HEK293 (cell line): ENCODE measurements around the gene PAIP2.

Experiments
- CTCF ChIA-PET: fragments of 350-600 bp; formaldehyde crosslinking; extraction: SDS; loops from one replicate; lab custom pipeline; 2021; ENCODE audit warnings: antibody characterized with exemption; lab: Yijun Ruan, JAX
- POLR2A ChIA-PET: fragments of 300-600 bp; formaldehyde crosslinking; extraction: SDS; loops from one replicate; lab custom pipeline; 2020; ENCODE audit warnings: antibody characterized with exemption, inconsistent platforms; lab: Yijun Ruan, JAX
- H3K27ac ChIP-seq: fragments of 200-500 bp; sonication (Bioruptor generic); 2 replicates; pipeline ENCODE4 v1.5.1; 2014; ENCODE audit warnings: low read depth, low read length, control low read depth, inconsistent platforms; ENCODE audit errors: extremely low read depth
- H3K36me3 ChIP-seq, 2 experiments: fragments of 200-500 bp in 1 of 2; sonication (Bioruptor generic) in 1 of 2; 1 replicate in 1 of 2; 2 replicates in 1 of 2; pipeline ENCODE4 v1.5.1; 2014 to 2017; ENCODE audit warnings: inconsistent platforms in 2 of 2, low read length in 2 of 2; ENCODE audit not compliant: control insufficient read depth in 2 of 2, insufficient read depth in 1 of 2
- H3K4me1 ChIP-seq: fragments of 200-500 bp; sonication (Bioruptor generic); 2 replicates; pipeline ENCODE4 v1.5.1; 2014; ENCODE audit warnings: mild to moderate bottlenecking, low read length, inconsistent platforms; ENCODE audit not compliant: control insufficient read depth, insufficient read depth
- H3K4me3 ChIP-seq: 2 replicates; pipeline ENCODE4 v1.5.1; 2011; ENCODE audit warnings: low read depth, mild to moderate bottlenecking, control low read depth, low read length, moderate library complexity
- H3K9me3 ChIP-seq: fragments of 200-500 bp; sonication (Bioruptor generic); 2 replicates; pipeline ENCODE4 v1.5.1; 2014; ENCODE audit warnings: low read depth, low read length, inconsistent platforms; ENCODE audit not compliant: control insufficient read depth, insufficient read depth
- BCL11A ChIP-seq: fragments of 450-650 bp; formaldehyde crosslinking; IDR thresholded peaks from 2 replicates; pipeline ENCODE4 v1.5.1; 2016; ENCODE audit warnings: low read depth, missing biosample characterization, missing genetic modification characterization
- GLI2 ChIP-seq: fragments of 450-650 bp; formaldehyde crosslinking; IDR thresholded peaks from 2 replicates; pipeline ENCODE4; 2017; ENCODE audit warnings: missing biosample characterization, missing genetic modification characterization, low read depth, borderline replicate concordance
- IKZF3 ChIP-seq: fragments of 450-650 bp; IDR thresholded peaks from 2 replicates; pipeline ENCODE4 v1.5.0; 2018; ENCODE audit warnings: missing biosample characterization, mild to moderate bottlenecking, missing genetic modification characterization, moderate library complexity
- KLF7 ChIP-seq: fragments of 450-650 bp; formaldehyde crosslinking; IDR thresholded peaks from 2 replicates; pipeline ENCODE4 v1.5.1; 2016; ENCODE audit warnings: missing biosample characterization, missing genetic modification characterization, borderline replicate concordance
- REST ChIP-seq: fragments of 450-650 bp; formaldehyde crosslinking; IDR thresholded peaks from 2 replicates; pipeline ENCODE4 v1.5.1; 2016; ENCODE audit warnings: missing biosample characterization, missing genetic modification characterization
- SCRT1 ChIP-seq: fragments of 450-650 bp; formaldehyde crosslinking; IDR thresholded peaks from 2 replicates; pipeline ENCODE4 v1.5.1; 2016; ENCODE audit warnings: missing biosample characterization, missing genetic modification characterization, borderline replicate concordance
- SCRT2 ChIP-seq: fragments of 450-650 bp; formaldehyde crosslinking; IDR thresholded peaks from 2 replicates; pipeline ENCODE4 v1.5.1; 2016; ENCODE audit warnings: missing biosample characterization, missing genetic modification characterization
- SETDB1 ChIP-seq: IDR thresholded peaks from one replicate; pipeline ENCODE4 v1.6.1; 2017; ENCODE audit warnings: mild to moderate bottlenecking, low read length, moderate library complexity, mixed read lengths; ENCODE audit not compliant: insufficient read length
- ZBTB21 ChIP-seq: fragments of 450-650 bp; formaldehyde crosslinking; IDR thresholded peaks from 2 replicates; pipeline ENCODE4 v1.5.1; 2017; ENCODE audit warnings: missing biosample characterization, missing genetic modification characterization
- ZBTB49 ChIP-seq: fragments of 450-650 bp; formaldehyde crosslinking; IDR thresholded peaks from 2 replicates; pipeline ENCODE4 v1.5.1; 2016; ENCODE audit warnings: missing biosample characterization, missing genetic modification characterization, low read depth
- ZNF114 ChIP-seq: fragments of 450-650 bp; formaldehyde crosslinking; IDR thresholded peaks from 2 replicates; pipeline ENCODE4 v1.5.0; 2017; ENCODE audit warnings: missing biosample characterization, missing genetic modification characterization
- ZNF221 ChIP-seq: fragments of 450-650 bp; formaldehyde crosslinking; IDR thresholded peaks from 2 replicates; pipeline ENCODE4 v1.5.1; 2017; ENCODE audit warnings: missing biosample characterization, missing genetic modification characterization, borderline replicate concordance
- ZNF223 ChIP-seq: fragments of 450-650 bp; formaldehyde crosslinking; IDR thresholded peaks from 2 replicates; pipeline ENCODE4 v1.5.1; 2016; ENCODE audit warnings: missing biosample characterization, missing genetic modification characterization
- ZNF26 ChIP-seq: fragments of 450-650 bp; formaldehyde crosslinking; IDR thresholded peaks from 2 replicates; pipeline ENCODE4 v1.5.1; 2016; ENCODE audit warnings: missing biosample characterization, missing genetic modification characterization
- ZNF366 ChIP-seq: fragments of 450-650 bp; formaldehyde crosslinking; conservative IDR thresholded peaks from 2 replicates; pipeline ENCODE4 v1.5.1; 2016; ENCODE audit warnings: missing biosample characterization, missing genetic modification characterization
- ZNF423 ChIP-seq: fragments of 450-650 bp; formaldehyde crosslinking; IDR thresholded peaks from 2 replicates; pipeline ENCODE4 v1.5.1; 2016; ENCODE audit warnings: missing biosample characterization, missing genetic modification characterization
- ZNF544 ChIP-seq: fragments of 450-650 bp; formaldehyde crosslinking; IDR thresholded peaks from 2 replicates; pipeline ENCODE4 v1.5.0; 2017; ENCODE audit warnings: missing biosample characterization, missing genetic modification characterization
- ZNF670 ChIP-seq: fragments of 450-650 bp; formaldehyde crosslinking; IDR thresholded peaks from 2 replicates; pipeline ENCODE4 v1.5.1; 2016; ENCODE audit warnings: missing biosample characterization, missing genetic modification characterization, low read depth
- ZNF692 ChIP-seq: fragments of 450-650 bp; formaldehyde crosslinking; IDR thresholded peaks from 2 replicates; pipeline ENCODE4 v1.5.1; 2016; ENCODE audit warnings: missing biosample characterization, missing genetic modification characterization
- ZNF707 ChIP-seq: fragments of 450-650 bp; formaldehyde crosslinking; IDR thresholded peaks from 2 replicates; pipeline ENCODE4 v1.5.1; 2016; ENCODE audit warnings: missing biosample characterization, missing genetic modification characterization
- ZNF830 ChIP-seq: fragments of 450-650 bp; IDR thresholded peaks from 2 replicates; pipeline ENCODE4 v1.5.0; 2018; ENCODE audit warnings: missing biosample characterization, missing genetic modification characterization, low read depth, mild to moderate bottlenecking, moderate library complexity
- ZSCAN16 ChIP-seq: fragments of 450-650 bp; formaldehyde crosslinking; IDR thresholded peaks from 2 replicates; pipeline ENCODE4 v1.5.1; 2016; ENCODE audit warnings: missing biosample characterization, missing genetic modification characterization
- ZSCAN30 ChIP-seq: fragments of 450-650 bp; IDR thresholded peaks from 2 replicates; pipeline ENCODE4 v1.5.1; 2018; ENCODE audit warnings: missing biosample characterization, mild to moderate bottlenecking, missing genetic modification characterization, moderate library complexity
- ZSCAN4 ChIP-seq: fragments of 450-650 bp; formaldehyde crosslinking; IDR thresholded peaks from 2 replicates; pipeline ENCODE4 v1.5.1; 2017; ENCODE audit warnings: missing biosample characterization, missing genetic modification characterization

The PAIP2 gene

GRCh38 chr5:139312075-139312474 is 29.6 kb upstream of the PAIP2 start (continued):
- TF ChIP-seq ZNF692 = peak; percentile 57; the same call in 1 of the 2 replicates
- TF ChIP-seq ZSCAN30 (tag by site-specific recombination) = peak; percentile 17; the same call in 1 of the 2 replicates
- TF ChIP-seq ZNF366 = 0 out of 2 replicates have a peak, but pooled peaks have one; percentile 10
- peak; percentile 18; the same call in 1 of the 2 replicates for TF ChIP-seq IKZF3 (tag by site-specific recombination)
- TF ChIP-seq SCRT2 (tag by site-specific recombination) = peak; percentile 74
- no peak for TF ChIP-seq ZNF114 (tag by site-specific recombination)
- no peak for TF ChIP-seq ZNF707 (tag by site-specific recombination)
- no peak for TF ChIP-seq ZNF670

GRCh38 chr5:139314276-139314675 is 27.4 kb upstream of the PAIP2 start:
- H3K27ac ChIP-seq = no peak overlapping the region
- H3K9me3 ChIP-seq = no peaks in the 10 kb centered on the region
- no peak for TF ChIP-seq BCL11A (tag by site-specific recombination)
- no peak for TF ChIP-seq SETDB1
- TF ChIP-seq ZNF223 = no peak
- no peak for TF ChIP-seq KLF7 (tag by site-specific recombination)
- TF ChIP-seq ZNF114 (tag by site-specific recombination) = no peak
- TF ChIP-seq ZSCAN16 (tag by site-specific recombination) = no peak
- peaks cover 47 to 55% of the 10 kb centered on the region in 2 experiments for H3K36me3 ChIP-seq
- no peak overlapping the region for H3K4me3 ChIP-seq
- H3K4me1 ChIP-seq = peaks cover 36% of the 10 kb centered on the region
- ChIA-PET POLR2A (no interaction called here), CTCF (interaction anchor here (0.6 kb wide), 1 partner anchor 763 kb away, joined by 3 read pairs; no protein-coding TSS in a partner anchor)

GRCh38 chr5:139315056-139315615 is 26.5 kb upstream of the PAIP2 start:
- Histone ChIP-seq H3K4me3 (no peak overlapping the region), H3K36me3 (peaks cover 54 to 64% of the 10 kb centered on the region in 2 experiments), H3K9me3 (no peaks in the 10 kb centered on the region), H3K4me1 (peaks cover 32% of the 10 kb centered on the region), H3K27ac (no peak overlapping the region)
- CTCF ChIA-PET = interaction anchor here (0.6 to 1.4 kb wide), 2 partner anchors 11 to 764 kb away, joined by 3 to 4 read pairs; no protein-coding TSS in a partner anchor
- POLR2A ChIA-PET = no interaction called here
- no peak for TF ChIP-seq GLI2 (tag by site-specific recombination)
- TF ChIP-seq SCRT1 (tag by site-specific recombination) = no peak
- TF ChIP-seq ZNF221 = no peak
- no peak for TF ChIP-seq ZNF423 (tag by site-specific recombination)
- TF ChIP-seq ZNF544 (tag by site-specific recombination) = no peak
- TF ChIP-seq ZBTB49 (tag by site-specific recombination) = no peak
- no peak for TF ChIP-seq ZBTB21
- no peak for TF ChIP-seq ZSCAN4
- no peak for TF ChIP-seq ZNF26
- TF ChIP-seq REST = no peak
- TF ChIP-seq ZNF830 = no peak
